ENCODE measurements around the gene CREB3L2.

CREB3L2 gene

DNA sequence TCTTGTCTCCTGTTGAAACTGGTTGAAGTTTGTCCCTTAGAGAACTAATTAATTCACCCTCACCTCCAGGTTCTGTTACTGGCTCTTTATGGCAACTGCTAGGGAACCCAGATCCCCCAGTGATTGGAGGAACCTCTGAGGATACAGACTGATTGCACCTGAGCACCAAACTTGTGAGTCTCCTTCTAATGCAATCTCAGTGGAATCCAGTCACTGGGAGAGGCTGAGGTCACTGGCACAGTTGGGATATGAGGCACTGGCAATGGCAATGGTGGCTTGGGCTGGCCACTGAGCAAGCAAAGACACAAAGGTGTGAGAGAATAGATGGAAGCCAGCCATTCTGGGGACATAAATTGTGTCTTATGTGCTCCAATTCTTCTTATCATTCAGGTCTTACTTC is 149.8 kb downstream of the CREB3L2 start:
- Histone ChIP-seq H3K27ac (no peak overlapping the region), H3K4me3 (no peak overlapping the region)
- no peak for DNase-seq (ENCODE audit: low spot score)
- no peak for TF ChIP-seq CTCF (IDR thresholded peaks at IDR 0.05)

DNA sequence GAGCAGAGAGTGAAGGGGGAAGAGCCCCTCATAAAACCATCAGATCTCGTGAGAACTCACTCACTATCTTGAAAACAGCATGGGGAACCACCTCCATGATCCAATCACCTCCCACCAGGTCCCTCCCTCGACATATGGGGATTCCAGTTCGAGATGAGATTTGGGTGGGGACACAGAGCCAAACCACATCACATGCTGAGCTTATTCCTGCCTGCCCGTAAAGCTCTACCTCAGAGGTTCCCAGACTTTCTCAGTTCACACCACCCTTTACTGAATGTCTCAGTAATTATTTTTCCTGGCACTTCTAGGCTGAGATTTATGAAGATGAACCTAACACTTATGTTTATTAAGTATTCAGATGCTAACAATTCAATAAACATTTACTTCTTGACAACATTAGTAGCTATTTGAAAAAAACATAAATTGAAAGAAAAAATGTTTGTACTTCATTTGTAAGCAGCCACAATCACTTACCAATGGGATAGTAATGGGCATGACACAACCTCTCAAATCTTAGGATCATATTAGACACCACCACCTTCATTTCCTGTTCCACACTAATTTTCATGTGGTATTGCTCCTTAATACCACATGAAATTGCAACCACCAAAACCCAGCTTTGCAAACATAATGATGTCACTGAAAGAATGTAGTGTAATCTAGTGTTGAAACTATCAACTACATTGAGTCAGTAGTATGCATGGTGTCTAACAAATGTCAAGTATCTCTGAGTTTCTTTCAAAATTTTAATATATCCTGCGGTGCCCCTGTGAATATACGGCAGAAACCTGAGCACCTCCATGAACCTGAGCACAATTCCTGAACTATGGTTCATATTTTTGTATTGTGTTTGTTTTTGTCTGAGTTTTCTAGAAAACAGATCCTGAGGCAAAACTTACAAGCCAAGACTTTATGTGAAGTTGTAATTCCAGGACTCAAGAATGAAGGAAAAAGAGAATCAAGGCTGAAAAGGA is 150.6 kb downstream of the CREB3L2 start:
- DNase-seq (ENCODE audit: low spot score) = no peak
- H3K4me3 ChIP-seq = no peak overlapping the region
- H3K27ac ChIP-seq = no peak overlapping the region
- TF ChIP-seq CTCF (IDR thresholded peaks at IDR 0.05) = no peak

GRCh38 chr7:137850571-137850970 is 151.3 kb downstream of the CREB3L2 start:
- no peak overlapping the region for H3K4me3 ChIP-seq
- DNase-seq (ENCODE audit: low spot score) = no peak
- no peak overlapping the region for H3K27ac ChIP-seq
- TF ChIP-seq CTCF (IDR thresholded peaks at IDR 0.05) = no peak

GRCh38 chr7:137848095-137848494 is 153.8 kb downstream of the CREB3L2 start:
- Histone ChIP-seq H3K27ac (no peak overlapping the region), H3K4me3 (no peak overlapping the region)
- no peak for TF ChIP-seq CTCF (IDR thresholded peaks at IDR 0.05)
- no peak for DNase-seq (ENCODE audit: low spot score)

- no peak for TF ChIP-seq CTCF (IDR thresholded peaks at IDR 0.05)
- Histone ChIP-seq H3K4me3 (peak overlapping the region; percentile 69), H3K27ac (no peak overlapping the region)
- no peak for DNase-seq (ENCODE audit: low spot score)
These were observed 154.3 kb downstream of the CREB3L2 start for GRCh38 chr7:137847568-137848050.

DNA sequence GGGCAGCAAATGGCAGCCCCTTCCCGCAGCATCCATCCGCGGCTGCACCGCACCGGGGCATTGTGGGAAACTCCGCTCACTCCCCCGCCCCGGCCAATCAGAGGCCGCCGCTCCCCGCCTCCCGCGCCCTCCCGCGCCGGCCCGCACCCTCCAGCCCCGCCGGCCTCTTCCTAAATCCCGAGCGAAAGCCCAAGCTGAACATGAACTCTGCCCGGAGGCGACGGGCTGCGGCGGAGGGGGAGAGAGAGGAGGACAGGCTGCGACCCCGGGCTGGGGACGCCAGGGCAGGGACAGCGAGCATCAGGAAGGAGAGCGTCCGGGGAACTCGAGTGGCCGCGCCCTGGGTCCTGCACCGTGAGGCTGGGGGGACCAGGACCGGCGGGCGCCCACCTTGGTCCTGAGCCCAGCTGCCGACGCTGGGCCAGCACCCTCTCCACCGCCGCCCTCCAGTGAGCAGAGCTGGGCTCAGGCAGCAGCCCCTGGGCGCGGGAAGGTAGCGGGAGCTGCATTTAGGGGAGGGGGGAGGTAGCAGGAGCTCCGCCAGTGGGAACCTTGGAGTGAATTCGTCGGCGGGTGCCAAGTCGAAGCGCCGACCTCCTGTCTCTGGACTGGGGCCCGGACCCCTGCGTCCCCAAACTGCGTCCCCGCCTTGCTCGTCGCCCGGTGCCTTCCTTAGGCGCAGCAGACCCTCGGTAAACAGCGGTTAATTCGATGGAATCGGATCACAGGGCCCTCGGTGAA is 154.9 kb downstream of the CREB3L2 start, which contains the start of gene DGKI:
Gene DGKI (minus strand): TSS at position 148 of the 741 bp plus-strand sequence.
- no peak within 1 kb of the TSS for H3K27ac ChIP-seq
- no peak for DNase-seq (ENCODE audit: low spot score)
- H3K4me3 ChIP-seq = peak within 1 kb of the TSS; percentile 69
- no peak for TF ChIP-seq CTCF (IDR thresholded peaks at IDR 0.05)
